Measurements from ENCODE around the gene RNASE9.
"Not testable (repeated sequence)": the region's sequence is repeated elsewhere in the genome, so short reads cannot be mapped to it uniquely, and the experiment has no call there.

The RNASE9 gene

DNA sequence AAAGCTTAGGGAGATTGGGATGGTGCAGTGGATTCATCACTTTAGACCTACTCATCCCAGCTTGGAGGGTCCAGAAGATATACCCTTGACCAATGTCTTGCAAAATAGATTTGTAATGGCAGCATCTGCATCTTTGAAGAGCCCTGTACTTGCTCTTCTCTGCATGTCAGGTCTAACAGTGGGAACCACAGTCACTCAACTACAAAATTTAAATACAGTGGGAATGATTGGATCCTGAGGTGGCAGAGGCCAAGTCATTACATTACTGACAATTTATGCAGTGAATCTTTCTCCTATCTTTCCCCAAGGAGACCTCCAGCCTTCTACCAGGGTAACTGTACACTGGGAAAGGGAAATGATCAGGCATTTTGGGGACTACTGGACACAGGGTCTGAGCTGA lies 8.2 kb upstream of the RNASE9 start:
- H3K9me3 ChIP-seq (ENCODE audit: control insufficient read depth, low read length) = peaks cover 20% of the 10 kb centered on the region
- H3K9ac ChIP-seq (ENCODE audit: low read length) = no peak overlapping the region
- no peak overlapping the region for H3K4me3 ChIP-seq (ENCODE audit: insufficient read depth in 1 of 2, low read depth in 1 of 2, low read length in 2 of 2)
- no peak overlapping the region for H4K8ac ChIP-seq (ENCODE audit: low read length)
- no peaks in the 10 kb centered on the region for H3K27me3 ChIP-seq (ENCODE audit: control insufficient read depth in 1 of 2, insufficient read depth in 1 of 2, low read length in 2 of 2)
- H2BK5ac ChIP-seq (ENCODE audit: low read depth, low read length, poor library complexity, severe bottlenecking) = no peak overlapping the region
- H3K14ac ChIP-seq (ENCODE audit: low read length in 2 of 2) = no peak overlapping the region
- H3K27ac ChIP-seq (ENCODE audit: low read length, poor library complexity, severe bottlenecking) = no peak overlapping the region
- no peak overlapping the region for H2BK12ac ChIP-seq (ENCODE audit: low read length in 2 of 2)
- DNase-seq = no peak
- H4K91ac ChIP-seq (ENCODE audit: low read length) = no peak overlapping the region
- no peaks in the 10 kb centered on the region for H3K79me1 ChIP-seq (replicated peaks; ENCODE audit: low read length, poor library complexity, severe bottlenecking)
- H3K4me2 ChIP-seq (ENCODE audit: low read length, poor library complexity, severe bottlenecking) = no peak overlapping the region
- H2BK15ac ChIP-seq (ENCODE audit: low read depth, poor library complexity, severe bottlenecking) = no peak overlapping the region
- no peak overlapping the region for H2BK120ac ChIP-seq (ENCODE audit: low read depth, low read length)
- H3K4ac ChIP-seq (ENCODE audit: low read depth in 1 of 2, low read length in 2 of 2) = no peak overlapping the region
- no peaks in the 10 kb centered on the region for H3K4me1 ChIP-seq (ENCODE audit: control insufficient read depth, insufficient read depth, low read depth, low read length)
- H2AK5ac ChIP-seq (ENCODE audit: low read length, severe bottlenecking) = no peak overlapping the region
- H2AFZ ChIP-seq (ENCODE audit: low read depth, low read length) = no peak overlapping the region
- no peak overlapping the region for H3K18ac ChIP-seq (ENCODE audit: low read depth in 1 of 2, low read length in 2 of 2)
- H3K36me3 ChIP-seq (ENCODE audit: control insufficient read depth in 1 of 2, insufficient read depth in 2 of 2, low read depth in 1 of 2, low read length in 2 of 2) = no peaks in the 10 kb centered on the region
- no peak overlapping the region for H3K23ac ChIP-seq (ENCODE audit: low read length in 2 of 2)

DNA sequence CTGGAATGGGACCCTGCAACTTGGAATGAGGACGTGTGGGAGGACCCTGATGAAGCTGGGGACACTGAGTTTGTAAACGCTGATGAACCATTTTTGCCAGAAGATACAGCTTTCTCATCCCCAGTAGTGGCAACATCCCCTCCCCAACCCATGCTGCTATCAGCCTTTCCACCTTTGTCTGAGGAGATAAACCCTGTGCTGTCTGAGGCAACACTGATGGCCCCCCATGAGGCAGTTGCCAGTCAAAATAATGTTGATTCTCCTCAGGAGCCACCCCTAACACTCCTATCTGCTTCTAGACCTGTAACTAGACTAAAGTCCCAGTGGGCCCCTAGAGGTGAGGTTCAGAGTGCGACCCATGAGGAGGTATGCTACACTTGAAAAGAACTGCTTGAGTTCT lies 7.5 kb upstream of the RNASE9 start:
- Histone ChIP-seq H2BK15ac (ENCODE audit: low read depth, poor library complexity, severe bottlenecking) (no peak overlapping the region), H3K4me1 (ENCODE audit: control insufficient read depth, insufficient read depth, low read depth, low read length) (no peaks in the 10 kb centered on the region), H2BK5ac (ENCODE audit: low read depth, low read length, poor library complexity, severe bottlenecking) (no peak overlapping the region), H3K4me2 (ENCODE audit: low read length, poor library complexity, severe bottlenecking) (no peak overlapping the region), H3K36me3 (ENCODE audit: control insufficient read depth in 1 of 2, insufficient read depth in 2 of 2, low read depth in 1 of 2, low read length in 2 of 2) (no peaks in the 10 kb centered on the region), H3K4ac (ENCODE audit: low read depth in 1 of 2, low read length in 2 of 2) (no peak overlapping the region), H3K27me3 (ENCODE audit: control insufficient read depth in 1 of 2, insufficient read depth in 1 of 2, low read length in 2 of 2) (peaks cover 0 to 4% of the 10 kb centered on the region in 2 experiments), H3K9ac (ENCODE audit: low read length) (no peak overlapping the region), H3K79me1 (replicated peaks; ENCODE audit: low read length, poor library complexity, severe bottlenecking) (no peaks in the 10 kb centered on the region), H3K14ac (ENCODE audit: low read length in 2 of 2) (no peak overlapping the region), H2BK120ac (ENCODE audit: low read depth, low read length) (no peak overlapping the region), H2BK12ac (ENCODE audit: low read length in 2 of 2) (no peak overlapping the region), H4K91ac (ENCODE audit: low read length) (no peak overlapping the region), H2AK5ac (ENCODE audit: low read length, severe bottlenecking) (no peak overlapping the region), H2AFZ (ENCODE audit: low read depth, low read length) (no peak overlapping the region), H3K9me3 (ENCODE audit: control insufficient read depth, low read length) (peaks cover 20% of the 10 kb centered on the region), H4K8ac (ENCODE audit: low read length) (no peak overlapping the region), H3K27ac (ENCODE audit: low read length, poor library complexity, severe bottlenecking) (no peak overlapping the region), H3K4me3 (ENCODE audit: insufficient read depth in 1 of 2, low read depth in 1 of 2, low read length in 2 of 2) (no peak overlapping the region), H3K23ac (ENCODE audit: low read length in 2 of 2) (no peak overlapping the region), H3K18ac (ENCODE audit: low read depth in 1 of 2, low read length in 2 of 2) (no peak overlapping the region)
- WGBS = 64% methylated on average over 3 of the region's 3 CpGs
- DNase-seq = no peak

DNA sequence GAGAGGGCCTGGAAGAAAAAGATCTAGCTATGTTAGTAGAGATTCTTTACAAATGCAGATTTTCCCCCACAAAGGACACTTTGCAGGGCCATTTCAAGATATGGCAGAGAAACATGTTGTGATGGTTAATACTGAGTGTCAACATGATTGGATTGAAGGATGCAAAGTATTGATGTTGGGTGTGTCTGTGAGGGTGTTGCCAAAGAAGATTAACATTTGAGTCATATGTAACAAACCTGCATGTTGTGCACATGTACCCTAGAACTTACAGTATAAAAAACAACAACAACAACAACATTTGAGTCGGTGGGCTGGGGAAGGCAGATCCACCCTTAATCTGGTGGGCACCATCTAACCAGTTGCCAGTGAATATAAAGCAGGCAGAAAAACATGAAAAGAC lies 6.4 kb upstream of the RNASE9 start:
- H3K4me1 ChIP-seq (ENCODE audit: control insufficient read depth, insufficient read depth, low read depth, low read length); H2BK15ac ChIP-seq (ENCODE audit: low read depth, poor library complexity, severe bottlenecking); H4K91ac ChIP-seq (ENCODE audit: low read length); DNase-seq; H2BK5ac ChIP-seq (ENCODE audit: low read depth, low read length, poor library complexity, severe bottlenecking); H2AFZ ChIP-seq (ENCODE audit: low read depth, low read length); H3K18ac ChIP-seq (ENCODE audit: low read depth in 1 of 2, low read length in 2 of 2); H4K8ac ChIP-seq (ENCODE audit: low read length); H3K79me1 ChIP-seq (replicated peaks; ENCODE audit: low read length, poor library complexity, severe bottlenecking); H3K4ac ChIP-seq (ENCODE audit: low read depth in 1 of 2, low read length in 2 of 2); H2AK5ac ChIP-seq (ENCODE audit: low read length, severe bottlenecking); H3K27ac ChIP-seq (ENCODE audit: low read length, poor library complexity, severe bottlenecking); H3K9ac ChIP-seq (ENCODE audit: low read length); H3K36me3 ChIP-seq (ENCODE audit: control insufficient read depth in 1 of 2, insufficient read depth in 2 of 2, low read depth in 1 of 2, low read length in 2 of 2); H2BK12ac ChIP-seq (ENCODE audit: low read length in 2 of 2); H3K4me3 ChIP-seq (ENCODE audit: insufficient read depth in 1 of 2, low read depth in 1 of 2, low read length in 2 of 2); H2BK120ac ChIP-seq (ENCODE audit: low read depth, low read length); H3K23ac ChIP-seq (ENCODE audit: low read length in 2 of 2); H3K14ac ChIP-seq (ENCODE audit: low read length in 2 of 2); H3K4me2 ChIP-seq (ENCODE audit: low read length, poor library complexity, severe bottlenecking): not testable (repeated sequence)
- Histone ChIP-seq H3K9me3 (ENCODE audit: control insufficient read depth, low read length) (peaks cover 20% of the 10 kb centered on the region), H3K27me3 (ENCODE audit: control insufficient read depth in 1 of 2, insufficient read depth in 1 of 2, low read length in 2 of 2) (peaks cover 0 to 13% of the 10 kb centered on the region in 2 experiments)
- whole genome bisulfite sequencing = 54% methylated on average over 1 of the region's 1 CpG

GRCh38 chr14:20564501-20564997 lies 3.7 kb upstream of the RNASE9 start:
- Histone ChIP-seq H4K8ac (ENCODE audit: low read length) (peak overlapping the region; percentile 41), H3K9me3 (ENCODE audit: control insufficient read depth, low read length) (peaks cover 18% of the 10 kb centered on the region), H4K91ac (ENCODE audit: low read length) (no peak overlapping the region), H2AK5ac (ENCODE audit: low read length, severe bottlenecking) (no peak overlapping the region), H3K9ac (ENCODE audit: low read length) (no peak overlapping the region), H3K4me1 (ENCODE audit: control insufficient read depth, insufficient read depth, low read depth, low read length) (no peaks in the 10 kb centered on the region), H3K27ac (ENCODE audit: low read length, poor library complexity, severe bottlenecking) (no peak overlapping the region), H2BK5ac (ENCODE audit: low read depth, low read length, poor library complexity, severe bottlenecking) (no peak overlapping the region), H3K79me1 (replicated peaks; ENCODE audit: low read length, poor library complexity, severe bottlenecking) (no peaks in the 10 kb centered on the region), H2BK15ac (ENCODE audit: low read depth, poor library complexity, severe bottlenecking) (no peak overlapping the region), H2BK120ac (ENCODE audit: low read depth, low read length) (no peak overlapping the region), H3K18ac (ENCODE audit: low read depth in 1 of 2, low read length in 2 of 2) (no peak overlapping the region), H3K36me3 (ENCODE audit: control insufficient read depth in 1 of 2, insufficient read depth in 2 of 2, low read depth in 1 of 2, low read length in 2 of 2) (no peaks in the 10 kb centered on the region), H3K4me2 (ENCODE audit: low read length, poor library complexity, severe bottlenecking) (no peak overlapping the region), H3K14ac (ENCODE audit: low read length in 2 of 2) (no peak overlapping the region), H3K4me3 (ENCODE audit: insufficient read depth in 1 of 2, low read depth in 1 of 2, low read length in 2 of 2) (no peak overlapping the region), H3K27me3 (ENCODE audit: control insufficient read depth in 1 of 2, insufficient read depth in 1 of 2, low read length in 2 of 2) (peaks cover 0 to 13% of the 10 kb centered on the region in 2 experiments), H3K23ac (ENCODE audit: low read length in 2 of 2) (no peak overlapping the region), H2AFZ (ENCODE audit: low read depth, low read length) (no peak overlapping the region), H2BK12ac (ENCODE audit: low read length in 2 of 2) (no peak overlapping the region), H3K4ac (ENCODE audit: low read depth in 1 of 2, low read length in 2 of 2) (no peak overlapping the region)
- 66% methylated on average over 2 of the region's 2 CpGs for WGBS
- DNase-seq = no peak
